Activated naive CD8-positive, alpha-beta T cell treated with anti-CD3 and anti-CD28 coated beads, Interleukin-2, amount 10 ng/mL, durations not matched to agents 7 days and 5 days (primary cell): ENCODE data around the gene SSU72. TPM values are rescaled to one million over a fixed set of nuclear protein-coding genes. Genes with fewer than 3 reads are reported as not detected.

Experiments
- total RNA-seq, 2 experiments: library from RNA; stranded (reverse); gene quantifications; one replicate each; pipeline ENCODE4 v1.2.3, GENCODE V29; 2021

The SSU72 gene
- total RNA-seq, 2 experiments from 2014 or later, result 118 TPM

Other genes with a start within 250 kb of the SSU72 start
- gene TAS1R3, start 243.6 kb downstream of the SSU72 start, total RNA-seq, result 1 to 10 TPM; 1.2 to 1.3 TPM
- gene DVL1, start 225.4 kb downstream of the SSU72 start, total RNA-seq, result 10 to 100 TPM; 35.5 to 37.4 TPM
- gene MXRA8, start 216.3 kb downstream of the SSU72 start, total RNA-seq, result 1 to 10 TPM in 1 of 2 experiments, under 1 TPM in 1; 0.51 to 1.2 TPM
- gene AURKAIP1, start 199.7 kb downstream of the SSU72 start, total RNA-seq, result 10 to 100 TPM; 87.3 to 97.1 TPM
- gene CCNL2, start 175.5 kb downstream of the SSU72 start, total RNA-seq, result 100 to 1,000 TPM; 201 to 211 TPM
- gene MRPL20, start 167.6 kb downstream of the SSU72 start, total RNA-seq, result 100 to 1,000 TPM in 1 of 2 experiments, 10 to 100 TPM in 1; 98.6 to 101 TPM
- not detected for gene ANKRD65, start 153.6 kb downstream of the SSU72 start, total RNA-seq
- under 1 TPM; 0.36 to 0.85 TPM for gene VWA1, start 139.2 kb downstream of the SSU72 start, total RNA-seq
- gene ATAD3C, start 125.2 kb downstream of the SSU72 start, total RNA-seq, result 1 to 10 TPM; 1.0 to 1.7 TPM
- 10 to 100 TPM; 35.2 to 37.9 TPM for gene ATAD3B, start 103.1 kb downstream of the SSU72 start, total RNA-seq
- gene ATAD3A, start 62.7 kb downstream of the SSU72 start, total RNA-seq, result 10 to 100 TPM; 32.6 to 33.6 TPM
- gene TMEM240, start 34.2 kb downstream of the SSU72 start, total RNA-seq, result 1 to 10 TPM; 1.2 to 1.9 TPM
- 1 to 10 TPM; 4.4 to 4.6 TPM for gene FNDC10, start 25.3 kb upstream of the SSU72 start, total RNA-seq
- gene MIB2, start 40.6 kb upstream of the SSU72 start, total RNA-seq, result 10 to 100 TPM; 72.6 to 75.2 TPM
- gene MMP23B, start 57.3 kb upstream of the SSU72 start, total RNA-seq, result 1 to 10 TPM; 5.2 to 6.7 TPM
- gene CDK11B, start 84.1 kb upstream of the SSU72 start, total RNA-seq, result 10 to 100 TPM; 40.8 to 42.3 TPM
- gene SLC35E2B, start 117.9 kb upstream of the SSU72 start, total RNA-seq, result 10 to 100 TPM; 75.3 to 77.0 TPM
- gene CDK11A, start 149.5 kb upstream of the SSU72 start, total RNA-seq, result 100 to 1,000 TPM; 104 to 106 TPM
- 10 to 100 TPM; 69.7 to 74.3 TPM for gene NADK, start 203.6 kb upstream of the SSU72 start, total RNA-seq